ENCODE data around the gene GIMAP8.
A peak's percentile ranks its signal among the peaks of the same experiment; 100 is the strongest.
"Not testable (repeated sequence)": the region's sequence is repeated elsewhere in the genome, so short reads cannot be mapped to it uniquely, and the experiment has no call there.

The GIMAP8 gene

DNA sequence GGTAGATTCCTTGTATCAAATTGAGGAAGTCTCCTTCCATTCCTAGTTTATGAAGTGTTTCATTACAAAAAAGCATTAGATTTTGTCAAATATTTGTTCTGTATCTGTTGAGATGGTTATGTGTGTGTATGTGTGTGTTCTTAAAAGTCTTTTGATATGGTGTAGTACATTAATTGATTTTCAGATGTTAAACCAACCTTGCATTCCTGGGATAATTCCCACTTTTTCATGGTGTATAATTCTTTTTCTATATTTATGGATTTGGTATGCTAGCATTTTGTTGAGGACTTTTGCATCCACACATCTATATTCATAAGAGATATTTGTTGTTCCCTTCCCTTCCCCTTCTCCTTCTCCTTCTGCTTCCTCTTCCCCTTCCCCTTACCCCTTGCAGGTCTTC lies 8.9 kb upstream of the GIMAP8 start:
- DNase-seq = no peak

- no peak for DNase-seq
Observed at GRCh38 chr7:150442811-150443210, 7.6 kb upstream of the GIMAP8 start.

GRCh38 chr7:150443793-150444540 lies 6.5 kb upstream of the GIMAP8 start:
- no peak for DNase-seq

GRCh38 chr7:150444674-150445365 lies 5.6 kb upstream of the GIMAP8 start:
- DNase-seq = no peak

DNA sequence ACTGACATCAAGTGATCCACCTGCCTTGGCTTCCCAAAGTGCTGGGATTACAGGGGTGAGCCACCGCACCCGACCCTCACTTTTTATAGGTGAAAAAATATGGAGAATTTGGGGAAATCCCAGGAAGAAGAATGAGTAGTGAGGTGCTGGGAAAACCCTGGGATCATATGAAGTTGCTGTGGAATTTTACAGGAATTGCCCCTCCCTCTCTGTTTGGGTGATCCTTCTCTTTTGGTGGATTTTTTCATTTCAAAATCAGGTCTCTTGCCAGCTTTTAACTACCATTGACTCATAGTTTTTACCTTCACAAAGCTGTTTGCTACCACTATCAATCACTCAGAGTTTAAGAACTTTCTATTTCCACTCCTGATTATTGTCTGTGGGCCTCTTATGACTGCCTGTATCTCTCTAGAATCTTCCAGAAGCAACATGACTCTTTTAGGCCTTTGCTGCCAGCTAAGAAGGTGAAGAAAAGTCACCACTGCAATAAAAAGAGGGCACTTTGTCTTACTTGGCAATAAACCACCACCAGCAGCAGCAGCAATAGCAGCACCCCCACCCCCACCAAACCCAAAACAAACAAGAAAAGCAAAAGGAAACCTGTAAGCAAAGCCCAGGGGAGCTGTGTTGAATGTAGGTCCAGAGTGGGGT lies 4.0 kb upstream of the GIMAP8 start:
- DNase-seq = no peak

DNA sequence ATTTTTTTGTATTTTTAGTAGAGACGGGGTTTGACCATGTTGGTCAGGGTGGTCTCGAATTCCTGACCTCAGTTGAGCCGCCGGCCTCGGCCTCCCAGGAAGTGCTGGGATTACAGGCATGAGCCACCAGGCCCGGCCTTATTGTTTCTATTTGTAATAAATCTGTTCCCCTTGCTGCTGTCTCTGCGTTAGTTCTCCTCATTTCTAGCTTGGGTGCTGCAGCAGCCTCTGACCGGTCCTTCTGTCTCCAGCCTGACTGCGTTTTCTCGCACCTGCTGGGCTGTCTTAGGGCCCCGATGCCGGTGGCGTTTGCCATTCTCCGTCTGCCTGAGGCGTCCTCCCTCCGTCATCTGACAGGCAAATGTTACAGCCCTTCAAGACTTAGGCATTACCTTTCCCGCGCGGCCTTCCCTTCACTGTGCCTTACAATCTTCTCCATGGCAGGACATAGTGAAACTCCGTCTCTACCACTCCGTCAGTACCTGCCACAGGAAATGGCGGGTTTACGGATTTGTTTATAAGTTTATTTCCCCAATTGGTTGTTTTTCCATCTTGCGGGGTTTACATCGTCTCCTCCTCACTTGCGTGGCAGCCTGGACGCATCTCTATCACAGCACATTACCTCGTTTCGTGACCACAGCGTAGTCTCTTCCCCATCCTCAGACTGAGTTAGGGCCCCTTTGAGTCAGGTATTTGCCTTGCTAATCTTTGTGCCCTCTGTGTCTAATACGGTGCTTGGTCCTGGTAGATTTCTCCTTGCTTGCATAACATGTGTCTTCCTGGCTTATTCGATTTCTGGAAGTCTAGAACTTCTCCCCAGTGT lies 2.3 kb upstream of the GIMAP8 start:
- no peak for DNase-seq

DNA sequence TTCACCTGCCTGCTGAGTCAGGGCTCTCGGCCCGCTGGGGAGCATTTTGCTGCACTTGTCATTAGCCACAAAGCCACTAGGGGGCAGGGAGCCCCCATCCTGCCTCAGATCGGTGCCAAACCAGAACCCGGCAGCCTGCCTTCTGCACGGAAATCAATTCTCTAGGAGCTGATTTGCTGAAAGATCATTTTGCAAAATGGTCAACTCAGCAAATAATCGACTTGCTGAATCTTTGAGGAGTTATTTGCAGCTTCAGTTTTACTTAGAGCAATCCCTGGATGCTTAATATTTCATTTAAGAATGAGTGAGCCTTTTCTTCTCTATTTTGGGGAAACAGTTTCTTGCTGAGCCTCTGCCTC lies 1.7 kb upstream of the GIMAP8 start:
- DNase-seq = peak; percentile 43

GRCh38 chr7:150449206-150449952 lies 1.1 kb upstream of the GIMAP8 start:
- DNase-seq = no peak

DNA sequence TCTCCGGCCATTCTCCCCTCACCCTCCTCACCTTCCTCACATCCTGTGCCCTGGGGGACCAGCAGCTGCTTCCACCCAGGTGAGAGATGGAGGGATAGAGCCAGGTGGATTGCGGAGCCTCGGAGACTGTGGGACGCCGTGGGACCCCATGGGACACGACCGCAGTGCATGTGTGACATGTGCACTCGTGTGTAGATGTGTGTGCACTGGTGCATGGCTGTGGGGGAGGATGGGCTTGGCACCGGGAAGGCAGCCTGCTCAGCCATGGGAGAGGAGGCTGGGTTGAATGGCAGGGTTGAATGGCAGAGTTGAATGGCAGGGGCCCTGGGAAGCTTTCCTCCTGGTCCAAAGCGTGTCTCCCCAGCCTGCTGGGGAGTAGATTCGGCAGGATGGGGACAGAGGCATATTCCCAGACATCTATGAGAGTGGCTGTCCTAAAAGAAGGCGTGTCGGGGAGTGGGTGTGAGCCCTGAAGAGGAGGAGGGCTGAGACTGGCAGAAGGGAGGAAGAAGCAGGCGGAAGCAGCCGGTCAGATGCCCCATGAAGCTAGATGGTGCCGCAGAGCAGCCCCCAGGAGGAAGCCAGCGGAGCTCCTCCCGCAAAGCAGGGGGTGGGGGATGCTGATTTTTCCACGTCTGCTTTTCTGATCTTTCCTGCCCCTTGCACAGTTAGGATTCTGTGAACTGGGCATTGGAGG lies 815 bp downstream of the GIMAP8 start:
- DNase-seq = no peak

DNA sequence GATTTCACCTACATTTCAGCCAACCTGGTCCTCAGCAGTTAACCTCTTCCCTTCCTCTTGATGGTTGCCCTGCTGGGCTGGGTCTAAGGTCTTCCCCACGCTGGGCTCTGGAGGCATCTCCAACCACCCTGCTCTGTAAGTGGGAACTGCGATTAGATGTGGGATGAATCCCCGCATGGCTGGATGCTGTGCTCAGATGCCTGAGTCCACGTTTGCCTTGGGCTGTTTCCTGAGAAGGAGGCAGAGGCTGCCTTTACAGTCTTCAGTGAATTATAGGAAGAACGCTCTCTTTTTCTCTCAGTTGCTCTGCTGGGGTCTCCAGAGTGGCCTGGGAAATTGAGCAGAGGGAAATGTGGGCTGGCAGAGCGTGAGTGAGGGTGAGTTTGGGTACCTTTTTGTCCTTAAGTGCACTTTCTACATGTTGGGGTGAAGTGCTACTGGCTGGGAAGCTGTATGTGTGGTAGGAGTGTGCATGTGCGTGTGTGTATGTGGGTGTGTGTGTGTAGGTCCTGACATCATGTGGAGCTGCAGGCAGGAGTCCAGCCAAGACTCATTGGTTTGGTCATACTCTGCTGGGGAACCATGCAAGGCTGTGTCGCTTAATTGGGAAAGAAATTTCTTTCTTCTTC lies 1.5 kb downstream of the GIMAP8 start:
- no peak for DNase-seq

- no peak for DNase-seq
Observed at GRCh38 chr7:150453181-150453580, 2.8 kb downstream of the GIMAP8 start.

- no peak for DNase-seq
Observed at GRCh38 chr7:150453892-150454291, 3.5 kb downstream of the GIMAP8 start.

DNA sequence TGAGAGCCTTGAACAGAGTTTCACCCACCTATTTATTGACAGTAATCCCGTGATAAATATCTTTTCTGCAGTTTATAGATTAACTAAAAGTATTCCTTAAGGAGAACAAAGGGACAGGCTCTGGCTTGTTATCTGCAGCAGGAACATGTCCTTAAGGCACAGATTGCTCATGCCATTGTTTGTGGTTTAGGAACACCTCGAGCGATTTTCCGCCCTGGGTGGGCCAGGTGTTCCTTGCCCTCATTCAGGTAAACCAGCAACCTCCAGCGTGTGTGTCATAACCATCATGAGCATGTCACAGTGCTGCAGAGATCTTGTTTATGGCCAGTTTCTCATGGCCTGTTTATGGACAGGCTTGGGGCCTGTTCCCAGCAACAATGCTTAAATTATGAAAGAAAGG lies 6.6 kb downstream of the GIMAP8 start:
- DNase-seq = not testable (repeated sequence)

- no peak for DNase-seq
Observed at GRCh38 chr7:150458235-150458634, 7.8 kb downstream of the GIMAP8 start.

GRCh38 chr7:150458756-150459155 lies 8.3 kb downstream of the GIMAP8 start:
- no peak for DNase-seq

DNA sequence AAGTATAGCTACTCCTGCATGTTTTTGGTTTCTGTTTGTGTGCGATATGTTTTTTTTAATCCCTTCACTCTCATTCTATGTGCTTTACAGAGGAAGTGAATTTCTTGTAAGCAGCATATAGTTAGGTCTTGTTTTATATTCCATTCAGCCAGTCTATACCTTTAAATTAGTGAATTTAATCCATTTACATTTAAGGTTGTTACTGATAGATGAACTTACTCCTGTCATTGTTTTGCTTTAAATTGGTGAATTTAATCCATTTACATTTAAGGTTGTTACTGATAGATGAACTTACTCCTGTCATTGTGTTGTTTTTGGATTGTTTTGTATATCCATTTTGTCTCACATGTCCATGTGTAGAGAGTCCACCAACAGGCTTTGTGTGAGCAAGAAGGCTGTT lies 11.1 kb downstream of the GIMAP8 start:
- DNase-seq = no peak

DNA sequence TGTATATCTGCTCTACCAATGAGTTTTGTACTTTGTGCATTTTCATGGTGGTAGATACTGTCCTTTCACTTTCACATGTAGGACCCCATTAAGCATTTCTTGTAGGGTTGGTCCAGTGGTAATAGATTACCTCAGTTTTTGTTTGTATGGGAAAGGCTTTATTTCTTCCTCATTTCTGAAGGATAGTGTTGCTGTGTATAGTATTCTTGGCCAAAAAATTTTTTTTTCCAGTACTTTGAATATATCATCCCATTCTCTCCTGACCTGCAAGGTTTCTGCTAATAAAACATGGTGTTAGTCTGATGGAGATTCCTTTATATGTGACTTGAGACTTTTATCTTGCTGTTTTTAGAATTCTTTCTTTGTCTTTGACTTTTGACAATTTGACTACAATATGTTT lies 12.0 kb downstream of the GIMAP8 start:
- DNase-seq = no peak

- DNase-seq = no peak
Observed at GRCh38 chr7:150463461-150463860, 13.0 kb downstream of the GIMAP8 start.

DNA sequence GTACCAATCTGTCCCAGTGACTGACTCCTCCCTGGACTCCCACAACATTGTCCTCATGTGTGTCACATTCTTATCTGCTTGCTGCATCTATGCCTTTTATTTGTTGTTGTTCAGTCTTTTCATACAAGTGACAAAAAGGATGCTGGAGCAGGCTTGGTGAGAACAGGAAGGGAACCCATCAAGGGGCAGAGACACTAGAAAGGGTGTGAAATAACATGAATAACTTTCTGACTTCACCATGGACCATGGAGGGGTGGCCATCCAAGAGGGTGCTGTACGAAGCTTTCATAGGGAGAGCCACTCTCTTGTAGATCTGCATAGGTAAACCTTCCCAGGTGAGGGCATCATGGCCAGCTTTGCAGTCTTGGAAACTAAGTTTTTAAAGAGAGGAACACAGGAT lies 14.5 kb downstream of the GIMAP8 start:
- no peak for DNase-seq

- DNase-seq = no peak
Observed at GRCh38 chr7:150465414-150465813, 15.0 kb downstream of the GIMAP8 start.

DNA sequence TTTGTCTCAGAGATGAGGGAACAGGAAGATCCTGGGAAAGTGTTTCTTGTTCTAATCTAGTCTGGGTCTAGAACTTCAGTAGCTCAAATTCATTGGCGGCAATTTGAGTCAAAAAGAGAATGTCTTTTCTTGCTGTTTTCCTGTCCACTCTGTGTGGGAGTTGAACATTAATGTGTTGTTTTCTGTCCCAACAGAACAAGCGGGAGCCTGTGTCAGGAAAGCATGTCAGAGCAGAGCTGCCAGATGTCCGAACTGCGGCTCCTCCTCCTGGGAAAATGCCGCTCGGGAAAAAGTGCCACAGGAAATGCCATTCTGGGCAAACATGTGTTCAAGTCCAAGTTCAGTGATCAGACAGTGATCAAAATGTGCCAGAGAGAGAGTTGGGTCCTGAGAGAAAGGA lies 16.0 kb downstream of the GIMAP8 start:
- no peak for DNase-seq

- DNase-seq = no peak
Observed at GRCh38 chr7:150468241-150468640, 17.8 kb downstream of the GIMAP8 start.
